ENCODE results near the gene NRL.

NRL gene

GRCh38 chr14:24114532-24115421, at the start of gene NRL, which contains the start of gene DCAF11:
TSS of gene NRL (minus strand) at chr14:24114949. CDS start at chr14:24082848, 32,101 bp downstream.
TSS of gene DCAF11 (plus strand) at chr14:24114777. CDS start at chr14:24115595, 818 bp downstream.
- H3K4me3 ChIP-seq (ENCODE audit: low read length), result peak within 1 kb of the TSS; percentile 83
- no peak for TF ChIP-seq ZNF274 (IDR thresholded peaks at IDR 0.05; ENCODE audit: low read depth, low read length)

- peak overlapping the region; percentile 89 for H3K4me3 ChIP-seq (ENCODE audit: low read length)
- TF ChIP-seq ZNF274 (IDR thresholded peaks at IDR 0.05; ENCODE audit: low read depth, low read length), result no peak
These were observed 47.3 kb upstream of the NRL start for GRCh38 chr14:24162093-24162492.

- no peak for TF ChIP-seq ZNF274 (IDR thresholded peaks at IDR 0.05; ENCODE audit: low read depth, low read length)
- peak within 1 kb of the TSS; percentile 89 for H3K4me3 ChIP-seq (ENCODE audit: low read length)
These were observed 46.4 kb upstream of the NRL start, which contains the start of gene IRF9 for GRCh38 chr14:24160850-24161804. TSS of gene IRF9 (plus strand) at chr14:24161265. CDS start at chr14:24162145, 880 bp downstream.

- no peak for TF ChIP-seq ZNF274 (IDR thresholded peaks at IDR 0.05; ENCODE audit: low read depth, low read length)
- H3K4me3 ChIP-seq (ENCODE audit: low read length), result no peak overlapping the region; the same call in 1 of the 2 replicates
These were observed 45.7 kb upstream of the NRL start for GRCh38 chr14:24160499-24160849.

- TF ChIP-seq ZNF274 (IDR thresholded peaks at IDR 0.05; ENCODE audit: low read depth, low read length), result no peak
- no peak overlapping the region for H3K4me3 ChIP-seq (ENCODE audit: low read length)
These were observed 45.2 kb upstream of the NRL start for GRCh38 chr14:24159777-24160498.

GRCh38 chr14:24157331-24157730, 42.6 kb upstream of the NRL start:
- H3K4me3 ChIP-seq (ENCODE audit: low read length), result no peak overlapping the region
- TF ChIP-seq ZNF274 (IDR thresholded peaks at IDR 0.05; ENCODE audit: low read depth, low read length), result no peak

GRCh38 chr14:24156840-24157239, 42.1 kb upstream of the NRL start:
- H3K4me3 ChIP-seq (ENCODE audit: low read length), result no peak overlapping the region
- TF ChIP-seq ZNF274 (IDR thresholded peaks at IDR 0.05; ENCODE audit: low read depth, low read length), result no peak

GRCh38 chr14:24155100-24155499, 40.4 kb upstream of the NRL start:
- H3K4me3 ChIP-seq (ENCODE audit: low read length), result no peak overlapping the region
- TF ChIP-seq ZNF274 (IDR thresholded peaks at IDR 0.05; ENCODE audit: low read depth, low read length), result no peak

- no peak overlapping the region for H3K4me3 ChIP-seq (ENCODE audit: low read length)
- no peak for TF ChIP-seq ZNF274 (IDR thresholded peaks at IDR 0.05; ENCODE audit: low read depth, low read length)
These were observed 36.8 kb upstream of the NRL start for GRCh38 chr14:24151404-24152080.

- no peak overlapping the region for H3K4me3 ChIP-seq (ENCODE audit: low read length)
- TF ChIP-seq ZNF274 (IDR thresholded peaks at IDR 0.05; ENCODE audit: low read depth, low read length), result no peak
These were observed 36.2 kb upstream of the NRL start for GRCh38 chr14:24150993-24151392.

GRCh38 chr14:24150567-24150966, 35.8 kb upstream of the NRL start:
- TF ChIP-seq ZNF274 (IDR thresholded peaks at IDR 0.05; ENCODE audit: low read depth, low read length), result no peak

GRCh38 chr14:24150061-24150460, 35.3 kb upstream of the NRL start:
- H3K4me3 ChIP-seq (ENCODE audit: low read length), result no peak overlapping the region
- TF ChIP-seq ZNF274 (IDR thresholded peaks at IDR 0.05; ENCODE audit: low read depth, low read length), result no peak

More at GRCh38 chr14:24150567-24150966, 35.8 kb upstream of the NRL start:
- H3K4me3 ChIP-seq (ENCODE audit: low read length), result no peak overlapping the region

- no peak for TF ChIP-seq ZNF274 (IDR thresholded peaks at IDR 0.05; ENCODE audit: low read depth, low read length)
- H3K4me3 ChIP-seq (ENCODE audit: low read length), result no peak overlapping the region
These were observed 34.7 kb upstream of the NRL start for GRCh38 chr14:24149302-24149969.

Measured in GM08714 (cell line).